Measurements from ENCODE around the gene TRERF1.
"Not testable (repeated sequence)": the region's sequence is repeated elsewhere in the genome, so short reads cannot be mapped to it uniquely, and the experiment has no call there.

The TRERF1 gene

DNA sequence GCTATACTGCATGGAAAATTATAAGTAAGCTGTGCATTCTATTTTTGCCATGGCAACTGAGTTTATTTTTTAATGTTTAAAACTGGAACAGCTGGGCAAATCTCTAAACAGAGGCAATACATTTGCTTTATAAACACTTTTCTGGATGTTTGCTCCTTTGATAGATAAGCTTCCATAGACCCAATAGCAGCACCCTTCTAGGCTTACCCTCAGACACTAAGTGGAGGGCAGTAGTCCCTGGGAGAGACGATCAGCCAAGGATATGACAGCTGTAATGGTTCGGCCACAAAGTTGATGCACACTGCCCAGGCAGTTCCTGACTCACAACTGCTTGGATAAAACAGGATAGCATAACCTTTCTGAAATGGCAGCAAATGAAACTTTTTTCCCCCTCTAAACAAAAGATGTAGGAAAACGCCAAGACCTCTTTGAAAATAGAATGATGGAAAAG is 225.5 kb downstream of the TRERF1 start:
- Histone ChIP-seq H3K4me1 (no peaks in the 10 kb centered on the region), H3K9me3 (no peaks in the 10 kb centered on the region), H3K9ac (no peak overlapping the region), H3K27me3 (no peaks in the 10 kb centered on the region), H3K36me3 (peaks cover 51% of the 10 kb centered on the region), H3K27ac (no peak overlapping the region), H4K20me1 (no peaks in the 10 kb centered on the region), H3K4me3 (no peak overlapping the region), H3K4me2 (no peak overlapping the region)
- TF ChIP-seq Cebpa-rat (IDR thresholded peaks at IDR 0.05): no peak

DNA sequence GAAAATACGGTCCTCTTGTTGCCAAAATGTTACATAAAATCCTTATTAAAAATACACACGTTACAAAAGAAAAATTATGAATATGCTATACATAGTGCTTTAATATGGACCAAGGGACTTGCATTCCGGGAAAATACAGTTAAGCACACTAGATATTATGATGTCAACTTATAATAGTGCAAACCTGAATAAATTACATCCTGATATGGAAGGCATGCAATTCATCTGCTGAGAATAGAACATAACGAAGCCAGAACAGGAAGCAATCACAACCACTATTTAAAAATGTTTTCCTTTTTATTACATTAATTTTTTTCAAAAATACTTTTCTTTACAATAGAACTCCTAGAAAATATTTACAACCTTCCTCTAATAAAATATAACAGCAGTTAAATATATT is 226.3 kb downstream of the TRERF1 start:
- H3K4me2 ChIP-seq: no peak overlapping the region
- H3K27ac ChIP-seq: no peak overlapping the region
- no peaks in the 10 kb centered on the region for H3K9me3 ChIP-seq
- no peak overlapping the region for H3K4me3 ChIP-seq
- peaks cover 43% of the 10 kb centered on the region for H3K36me3 ChIP-seq
- H3K9ac ChIP-seq: no peak overlapping the region
- no peaks in the 10 kb centered on the region for H4K20me1 ChIP-seq
- no peak for TF ChIP-seq Cebpa-rat (IDR thresholded peaks at IDR 0.05)
- no peaks in the 10 kb centered on the region for H3K4me1 ChIP-seq
- H3K27me3 ChIP-seq: no peaks in the 10 kb centered on the region

DNA sequence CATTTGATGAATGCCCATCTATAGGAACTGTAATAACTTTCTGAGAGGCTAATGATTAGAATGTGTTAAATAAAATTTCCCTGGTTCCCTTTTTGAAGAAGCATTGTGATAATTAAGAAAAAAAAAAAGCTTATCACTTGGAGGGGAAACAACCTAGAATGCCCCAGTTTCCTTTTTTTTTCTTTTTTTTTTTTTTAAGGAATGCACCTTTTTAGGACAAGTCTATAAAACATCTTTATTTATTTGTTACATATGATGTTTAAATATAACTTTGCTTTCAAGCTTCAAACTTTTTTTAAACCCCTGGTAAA is 226.7 kb downstream of the TRERF1 start:
- Histone ChIP-seq H3K4me1 (no peaks in the 10 kb centered on the region), H3K36me3 (peaks cover 39% of the 10 kb centered on the region), H3K27me3 (no peaks in the 10 kb centered on the region), H4K20me1 (no peaks in the 10 kb centered on the region), H3K9ac (no peak overlapping the region), H3K4me3 (no peak overlapping the region), H3K27ac (no peak overlapping the region), H3K9me3 (no peaks in the 10 kb centered on the region), H3K4me2 (no peak overlapping the region)
- TF ChIP-seq Cebpa-rat (IDR thresholded peaks at IDR 0.05): no peak

DNA sequence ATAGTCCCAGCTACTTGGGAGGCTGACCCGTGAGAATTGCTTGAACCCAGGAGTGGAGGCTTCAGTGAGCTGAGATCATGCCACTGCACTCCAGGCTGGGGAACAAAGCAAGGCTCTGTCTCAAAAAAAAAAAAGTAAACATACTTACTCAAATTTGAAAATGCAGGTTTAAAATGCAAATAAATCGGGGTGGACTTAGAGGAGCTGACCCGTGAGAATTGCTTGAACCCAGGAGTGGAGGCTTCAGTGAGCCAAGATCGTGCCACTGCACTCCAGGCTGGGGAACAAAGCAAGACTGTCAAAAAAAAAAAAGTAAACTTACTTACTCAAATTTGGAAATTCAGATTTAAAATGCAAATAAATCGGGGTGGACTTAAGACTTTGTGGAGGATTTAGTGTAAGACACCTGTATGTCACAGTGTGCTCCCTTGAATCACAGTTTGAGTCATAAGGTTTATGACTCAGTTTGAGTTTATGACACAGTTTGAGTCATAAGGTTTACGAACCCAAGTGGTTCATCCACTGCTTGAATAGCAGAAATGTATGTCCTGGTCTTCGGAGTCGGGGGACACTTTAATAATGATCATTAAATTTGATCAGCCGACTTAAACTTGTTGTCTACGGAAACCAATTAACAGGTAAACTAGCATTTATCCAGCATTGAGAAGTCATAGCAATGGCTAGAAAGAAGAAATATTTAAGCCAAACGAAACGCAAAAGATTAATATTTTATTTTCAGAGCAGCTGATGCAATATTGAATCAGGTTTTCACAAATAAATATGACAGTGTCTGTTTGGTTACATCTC is 227.3 kb downstream of the TRERF1 start:
- Histone ChIP-seq H3K4me2 (no peak overlapping the region), H3K27ac (no peak overlapping the region), H3K27me3 (no peaks in the 10 kb centered on the region), H3K4me1 (no peaks in the 10 kb centered on the region), H3K4me3 (no peak overlapping the region), H3K9ac (no peak overlapping the region), H3K9me3 (no peaks in the 10 kb centered on the region), H4K20me1 (no peaks in the 10 kb centered on the region), H3K36me3 (peaks cover 33% of the 10 kb centered on the region)
- no peak for TF ChIP-seq Cebpa-rat (IDR thresholded peaks at IDR 0.05)

DNA sequence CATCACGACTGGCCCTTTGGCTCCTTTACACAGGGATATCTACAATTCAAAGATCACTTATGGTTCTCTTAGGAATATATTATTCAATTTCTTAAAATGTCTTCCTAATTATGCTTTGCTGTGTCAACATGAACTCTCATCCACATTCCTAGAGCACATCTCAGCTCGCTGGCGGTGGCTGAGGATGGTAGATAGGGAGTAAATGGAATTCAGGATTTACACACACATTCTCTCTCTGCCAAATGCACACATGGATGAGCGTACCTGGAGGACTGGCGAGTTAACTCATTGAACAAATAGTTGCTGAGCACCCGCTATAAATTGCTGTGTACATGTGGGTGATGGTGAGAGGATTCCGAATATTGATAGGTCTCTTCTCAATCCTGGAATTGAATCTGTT is 229.3 kb downstream of the TRERF1 start:
- no peaks in the 10 kb centered on the region for H4K20me1 ChIP-seq
- TF ChIP-seq Cebpa-rat (IDR thresholded peaks at IDR 0.05): no peak
- no peak overlapping the region for H3K9ac ChIP-seq

DNA sequence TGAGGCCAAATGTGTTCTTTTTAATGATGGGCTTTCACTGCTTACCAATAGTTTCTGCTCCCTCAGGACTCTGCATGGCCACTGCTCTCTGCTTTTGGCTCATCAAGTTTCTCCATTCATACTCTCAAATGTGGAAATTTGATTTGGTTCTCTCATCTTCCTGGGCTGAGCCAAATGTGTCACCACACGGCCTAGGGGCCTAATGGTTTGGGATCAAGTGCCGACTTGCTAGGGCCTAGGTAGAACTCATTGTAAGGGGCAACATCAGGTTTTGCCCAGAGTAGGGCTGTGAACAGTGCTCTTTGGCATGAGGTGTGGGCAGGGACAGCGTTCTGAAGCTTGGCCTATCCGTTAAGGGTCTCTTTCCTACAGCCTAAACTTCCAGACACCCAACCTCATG is 230.2 kb downstream of the TRERF1 start:
- no peak overlapping the region for H3K9ac ChIP-seq
- H3K27ac ChIP-seq: no peak overlapping the region
- no peaks in the 10 kb centered on the region for H3K9me3 ChIP-seq
- H3K4me3 ChIP-seq: no peak overlapping the region
- H3K36me3 ChIP-seq: peaks cover 4% of the 10 kb centered on the region; the same call in 1 of the 2 replicates
- no peaks in the 10 kb centered on the region for H4K20me1 ChIP-seq
- H3K27me3 ChIP-seq: no peaks in the 10 kb centered on the region
- no peak overlapping the region for H3K4me2 ChIP-seq
- no peak for TF ChIP-seq Cebpa-rat (IDR thresholded peaks at IDR 0.05)
- H3K4me1 ChIP-seq: peaks cover 6% of the 10 kb centered on the region

More for the DNA sequence above, 229.3 kb downstream of the TRERF1 start:
- no peak overlapping the region for H3K4me2 ChIP-seq
- H3K27me3 ChIP-seq: no peaks in the 10 kb centered on the region
- no peaks in the 10 kb centered on the region for H3K4me1 ChIP-seq
- peaks cover 13% of the 10 kb centered on the region for H3K36me3 ChIP-seq
- no peaks in the 10 kb centered on the region for H3K9me3 ChIP-seq
- H3K4me3 ChIP-seq: no peak overlapping the region
- no peak overlapping the region for H3K27ac ChIP-seq

DNA sequence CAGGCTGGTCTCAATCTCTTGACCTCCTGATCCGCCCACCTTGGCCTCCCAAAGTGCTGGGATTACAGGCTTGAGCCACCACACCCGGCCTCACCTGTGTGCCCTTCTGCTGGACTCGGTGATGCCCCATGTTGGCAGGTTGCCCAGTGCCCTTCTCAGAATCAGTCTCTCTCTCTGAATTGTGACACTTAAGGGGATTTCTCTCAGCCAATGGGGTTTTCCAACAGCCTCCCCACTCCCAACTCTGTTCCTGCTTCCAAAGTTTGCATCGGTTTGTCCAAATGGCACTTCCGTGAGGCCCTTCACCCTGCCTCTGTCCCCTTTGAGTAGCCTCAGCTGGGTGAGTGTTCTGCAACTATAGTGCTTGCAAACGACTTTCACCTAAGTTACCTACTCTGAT is 230.9 kb downstream of the TRERF1 start:
- Histone ChIP-seq H3K27ac (no peak overlapping the region), H3K9ac (no peak overlapping the region), H3K27me3 (no peaks in the 10 kb centered on the region), H3K9me3 (no peaks in the 10 kb centered on the region), H3K4me1 (peaks cover 9% of the 10 kb centered on the region), H3K4me2 (no peak overlapping the region), H4K20me1 (no peaks in the 10 kb centered on the region), H3K36me3 (no peaks in the 10 kb centered on the region), H3K4me3 (no peak overlapping the region)
- TF ChIP-seq Cebpa-rat (IDR thresholded peaks at IDR 0.05): no peak

DNA sequence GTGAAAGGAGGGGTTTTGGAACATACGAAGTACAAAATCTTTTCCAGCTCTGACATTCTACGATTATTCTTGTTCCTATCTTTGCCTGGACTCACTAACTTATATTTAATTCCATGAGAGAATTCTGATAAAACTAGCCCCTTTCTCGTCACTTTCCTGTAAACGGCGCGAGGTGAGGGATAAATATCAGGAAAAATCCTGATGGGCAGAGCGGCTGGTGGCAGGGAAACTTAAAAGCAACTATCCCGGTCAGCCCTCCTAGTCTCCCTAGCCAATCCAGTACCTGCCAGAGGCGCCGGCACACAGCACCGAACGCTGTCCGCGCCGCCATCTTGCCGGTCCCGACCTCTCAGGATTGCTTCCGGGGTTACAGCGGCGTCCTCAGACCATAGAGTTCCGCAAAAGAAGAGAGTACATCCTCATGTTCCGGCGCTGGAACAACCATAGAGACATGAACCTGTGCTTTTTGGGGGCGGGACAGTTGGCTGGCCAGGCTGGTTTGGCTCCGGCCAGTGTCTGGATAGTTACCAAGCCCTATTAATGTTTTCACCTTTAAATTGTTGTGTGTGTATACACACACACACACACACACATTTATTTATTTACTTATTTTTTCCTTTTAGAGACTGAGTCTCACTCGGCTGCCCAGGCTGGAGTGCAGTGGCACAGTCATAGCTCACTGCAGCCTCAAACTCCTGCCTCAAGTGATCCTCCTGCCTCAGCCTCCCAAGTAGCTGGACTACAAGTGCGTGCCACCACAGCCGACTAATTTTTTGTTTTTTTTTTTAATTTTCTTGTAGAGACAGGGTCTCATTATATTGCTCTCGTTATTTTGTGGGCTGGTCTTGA is 234.0 kb downstream of the TRERF1 start, which contains the start of gene MRPS10:
TSS of gene MRPS10 (minus strand) at position 343 of the 849 bp plus-strand sequence. CDS start at position 331, 12 bp downstream.
- peak within 1 kb of the TSS; percentile 95 for H3K9ac ChIP-seq
- H3K36me3 ChIP-seq: peaks cover 15% of the 10 kb centered on the region
- H3K9me3 ChIP-seq: no peaks in the 10 kb centered on the region
- H3K4me3 ChIP-seq: peak within 1 kb of the TSS; percentile 88
- peaks cover 9% of the 10 kb centered on the region for H3K4me1 ChIP-seq
- no peaks in the 10 kb centered on the region for H3K27me3 ChIP-seq
- H3K4me2 ChIP-seq: peak within 1 kb of the TSS; percentile 88
- H4K20me1 ChIP-seq: no peaks in the 10 kb centered on the region
- peak within 1 kb of the TSS; percentile 89 for H3K27ac ChIP-seq
- no peak for TF ChIP-seq Cebpa-rat (IDR thresholded peaks at IDR 0.05)

DNA sequence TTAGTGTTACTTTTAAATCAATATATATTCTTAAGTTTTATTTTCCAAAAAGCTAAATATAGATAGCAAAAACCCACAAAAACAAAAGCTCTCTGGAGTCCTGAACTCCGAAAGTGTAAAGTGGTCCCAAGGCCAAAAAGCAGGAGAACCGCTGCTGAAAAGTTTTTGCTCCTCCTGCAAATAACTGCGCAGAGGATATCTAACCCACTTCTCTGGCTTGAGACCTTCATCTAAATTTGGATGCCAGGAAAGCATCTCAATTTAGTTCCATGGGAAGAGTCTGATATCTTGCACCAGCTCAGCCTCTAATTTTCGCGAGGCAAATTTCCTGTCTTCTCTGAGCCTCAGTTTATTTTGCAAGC is 234.6 kb downstream of the TRERF1 start:
- H3K27me3 ChIP-seq: no peaks in the 10 kb centered on the region
- peaks cover 21% of the 10 kb centered on the region for H3K36me3 ChIP-seq
- no peaks in the 10 kb centered on the region for H4K20me1 ChIP-seq
- H3K4me1 ChIP-seq: peaks cover 9% of the 10 kb centered on the region
- peak overlapping the region; percentile 95 for H3K9ac ChIP-seq
- H3K9me3 ChIP-seq: no peaks in the 10 kb centered on the region
- H3K4me3 ChIP-seq: peak overlapping the region; percentile 88
- H3K4me2 ChIP-seq: peak overlapping the region; percentile 88
- TF ChIP-seq Cebpa-rat (IDR thresholded peaks at IDR 0.05): no peak
- H3K27ac ChIP-seq: peak overlapping the region; percentile 89

DNA sequence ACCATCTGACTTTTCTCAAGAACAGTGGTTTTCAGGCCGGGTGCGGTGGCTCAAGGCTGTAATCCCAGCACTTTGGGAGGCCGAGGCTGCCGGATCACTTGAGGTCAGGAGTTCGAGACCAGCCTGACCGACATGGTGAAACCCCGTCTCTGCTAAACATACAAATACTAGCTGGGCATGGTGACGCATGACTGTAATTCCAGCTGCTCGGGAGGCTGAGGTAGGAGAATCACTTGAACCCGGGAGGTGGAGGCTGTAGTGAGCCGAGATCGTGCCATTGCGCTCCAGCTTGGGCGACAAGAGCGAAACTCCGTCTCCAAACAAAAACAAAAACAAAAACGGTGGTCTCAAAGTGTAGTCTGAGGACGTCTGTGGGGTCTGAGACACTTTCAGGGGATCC is 235.2 kb downstream of the TRERF1 start:
- Histone ChIP-seq H3K4me2 (peak overlapping the region; percentile 88), H3K36me3 (peaks cover 28% of the 10 kb centered on the region), H3K9ac (peak overlapping the region; percentile 95), H3K4me3 (peak overlapping the region; percentile 88)
- H3K27ac ChIP-seq, H3K4me1 ChIP-seq, H4K20me1 ChIP-seq, H3K9me3 ChIP-seq, H3K27me3 ChIP-seq: not testable (repeated sequence)
